WTC11 (cell line): Measurements from ENCODE around the gene UBE2D2. TPM values are rescaled to one million over a fixed set of nuclear protein-coding genes. Genes with fewer than 3 reads are reported as not detected.

Experiments
- ATAC-seq: fragments of 200-7000 bp; cut with Tn5 transposase; 2 replicates; pipeline ENCODE4 v1.10.0; 2021; ENCODE audit warnings: mild to moderate bottlenecking, moderate library complexity
- CTCF ChIA-PET: fragments of 300-600 bp; sonication (Branson Sonifier 250); formaldehyde crosslinking; loops from one replicate; lab custom pipeline; 2021; ENCODE audit warnings: antibody characterized with exemption; lab: Charles Lee
- POLR2A ChIA-PET: fragments of 350-600 bp; sonication (Branson Sonifier 250); formaldehyde crosslinking; loops from one replicate; lab custom pipeline; 2021; ENCODE audit warnings: antibody characterized with exemption; lab: Charles Lee
- DNase-seq: peaks from one replicate; pipeline ENCODE4 v3.0.0; 2021; ENCODE audit warnings: low spot score
- H3K27ac Mint-ChIP-seq: 2 replicates; pipeline ENCODE4 v1.8.0; 2021; ENCODE audit warnings: mixed read lengths
- H3K27me3 Mint-ChIP-seq: 2 replicates; pipeline ENCODE4 v1.8.0; 2021; ENCODE audit warnings: low read depth, mild to moderate bottlenecking, moderate library complexity, mixed read lengths
- H3K36me3 Mint-ChIP-seq: 2 replicates; pipeline ENCODE4 v1.8.0; 2021; ENCODE audit warnings: mixed read lengths
- H3K4me1 Mint-ChIP-seq: 2 replicates; pipeline ENCODE4 v1.8.0; 2022; ENCODE audit warnings: mixed read lengths
- H3K4me3 Mint-ChIP-seq: 2 replicates; pipeline ENCODE4 v1.8.0; 2021; ENCODE audit warnings: mild to moderate bottlenecking, moderate library complexity, mixed read lengths
- H3K9me3 Mint-ChIP-seq: 2 replicates; pipeline ENCODE4 v1.8.0; 2021; ENCODE audit warnings: mixed read lengths
- CREM ChIP-seq: sonication (generic); formaldehyde crosslinking; IDR thresholded peaks from 2 replicates; pipeline ENCODE4 v1.8.1; 2022; ENCODE audit warnings: mild to moderate bottlenecking, missing genetic modification reagents, moderate library complexity
- FOXP1 ChIP-seq: sonication (generic); formaldehyde crosslinking; IDR thresholded peaks from 2 replicates; pipeline ENCODE4 v1.8.0; 2022; ENCODE audit warnings: missing genetic modification reagents, mild to moderate bottlenecking, moderate library complexity, borderline replicate concordance
- NR2C2 ChIP-seq: sonication (generic); formaldehyde crosslinking; IDR thresholded peaks from 2 replicates; pipeline ENCODE4 v1.8.0; 2022; ENCODE audit warnings: mild to moderate bottlenecking, missing genetic modification reagents
- NR3C1 ChIP-seq: sonication (generic); formaldehyde crosslinking; conservative IDR thresholded peaks from 2 replicates; pipeline ENCODE4 v1.8.1; 2023; ENCODE audit warnings: low read depth, mild to moderate bottlenecking, missing genetic modification reagents
- RELA ChIP-seq: sonication (generic); formaldehyde crosslinking; IDR thresholded peaks from 2 replicates; pipeline ENCODE4 v1.8.1; 2022; ENCODE audit warnings: missing genetic modification reagents, mild to moderate bottlenecking, borderline replicate concordance
- SOX15 ChIP-seq: fragments of 250-450 bp; sonication (Bioruptor Pico); IDR thresholded peaks from 2 replicates; pipeline ENCODE4 v1.9.0; 2021; ENCODE audit warnings: mild to moderate bottlenecking
- ZNF121 ChIP-seq: sonication (generic); formaldehyde crosslinking; IDR thresholded peaks from 2 replicates; pipeline ENCODE4 v1.8.0; 2023; ENCODE audit warnings: missing genetic modification reagents
- total RNA-seq: library from RNA; stranded (reverse); gene quantifications from 3 replicates; pipeline ENCODE4 v1.2.3, GENCODE V29; 2021
- TF ChIP-seq, protein P1 (sequence below): sonication (generic); formaldehyde crosslinking; IDR thresholded peaks from 2 replicates; pipeline ENCODE4 v1.8.0; 2022; ENCODE audit warnings: missing genetic modification reagents
- TF ChIP-seq, protein P2 (sequence below): sonication (generic); formaldehyde crosslinking; conservative IDR thresholded peaks from 2 replicates; pipeline ENCODE4 v1.8.1; 2022; ENCODE audit warnings: mild to moderate bottlenecking, missing genetic modification reagents
- TF ChIP-seq, protein P3 (sequence below): fragments of 200-600 bp; IDR thresholded peaks from 2 replicates; pipeline ENCODE4 v1.8.0; 2022; ENCODE audit warnings: antibody characterized with exemption
- TF ChIP-seq, protein P4 (sequence below): fragments of 250-450 bp; sonication (Bioruptor Pico); IDR thresholded peaks from 2 replicates; pipeline ENCODE4 v1.9.0; 2021; ENCODE audit warnings: mild to moderate bottlenecking, borderline replicate concordance
- TF ChIP-seq, protein P5 (sequence below): sonication (generic); formaldehyde crosslinking; IDR thresholded peaks from 2 replicates; pipeline ENCODE4 v1.8.1; 2023; ENCODE audit warnings: mild to moderate bottlenecking, missing genetic modification reagents, moderate library complexity

UBE2D2 gene
- total RNA-seq, 1 experiment from 2014 or later = 183 TPM

- ChIA-PET CTCF (interaction anchor here (0.6 to 12.0 kb wide), 5 partner anchors 58 to 148 kb away, joined by 3 to 247 read pairs (median 5); no protein-coding TSS in a partner anchor), POLR2A (interaction anchor here (1.1 to 1.5 kb wide), 2 partner anchors 8 to 71 kb away, joined by 3 to 4 read pairs; partner anchors contain the start of gene CXXC5)
- no peak for DNase-seq
- H3K36me3 Mint-ChIP-seq = no peaks in the 10 kb centered on the region
- peaks cover 18% of the 10 kb centered on the region for H3K27me3 Mint-ChIP-seq
- peak overlapping the region; percentile 64; the same call in 1 of the 2 replicates for H3K27ac Mint-ChIP-seq
- no peak for ATAC-seq
- H3K9me3 Mint-ChIP-seq = no peaks in the 10 kb centered on the region
- H3K4me3 Mint-ChIP-seq = no peak overlapping the region
- TF ChIP-seq RELA (CRISPR knock-in tag) = no peak
- TF ChIP-seq, protein P1, sequence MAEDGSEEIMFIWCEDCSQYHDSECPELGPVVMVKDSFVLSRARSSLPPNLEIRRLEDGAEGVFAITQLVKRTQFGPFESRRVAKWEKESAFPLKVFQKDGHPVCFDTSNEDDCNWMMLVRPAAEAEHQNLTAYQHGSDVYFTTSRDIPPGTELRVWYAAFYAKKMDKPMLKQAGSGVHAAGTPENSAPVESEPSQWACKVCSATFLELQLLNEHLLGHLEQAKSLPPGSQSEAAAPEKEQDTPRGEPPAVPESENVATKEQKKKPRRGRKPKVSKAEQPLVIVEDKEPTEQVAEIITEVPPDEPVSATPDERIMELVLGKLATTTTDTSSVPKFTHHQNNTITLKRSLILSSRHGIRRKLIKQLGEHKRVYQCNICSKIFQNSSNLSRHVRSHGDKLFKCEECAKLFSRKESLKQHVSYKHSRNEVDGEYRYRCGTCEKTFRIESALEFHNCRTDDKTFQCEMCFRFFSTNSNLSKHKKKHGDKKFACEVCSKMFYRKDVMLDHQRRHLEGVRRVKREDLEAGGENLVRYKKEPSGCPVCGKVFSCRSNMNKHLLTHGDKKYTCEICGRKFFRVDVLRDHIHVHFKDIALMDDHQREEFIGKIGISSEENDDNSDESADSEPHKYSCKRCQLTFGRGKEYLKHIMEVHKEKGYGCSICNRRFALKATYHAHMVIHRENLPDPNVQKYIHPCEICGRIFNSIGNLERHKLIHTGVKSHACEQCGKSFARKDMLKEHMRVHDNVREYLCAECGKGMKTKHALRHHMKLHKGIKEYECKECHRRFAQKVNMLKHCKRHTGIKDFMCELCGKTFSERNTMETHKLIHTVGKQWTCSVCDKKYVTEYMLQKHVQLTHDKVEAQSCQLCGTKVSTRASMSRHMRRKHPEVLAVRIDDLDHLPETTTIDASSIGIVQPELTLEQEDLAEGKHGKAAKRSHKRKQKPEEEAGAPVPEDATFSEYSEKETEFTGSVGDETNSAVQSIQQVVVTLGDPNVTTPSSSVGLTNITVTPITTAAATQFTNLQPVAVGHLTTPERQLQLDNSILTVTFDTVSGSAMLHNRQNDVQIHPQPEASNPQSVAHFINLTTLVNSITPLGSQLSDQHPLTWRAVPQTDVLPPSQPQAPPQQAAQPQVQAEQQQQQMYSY = peak; percentile 74
- peaks cover 83% of the 10 kb centered on the region for H3K4me1 Mint-ChIP-seq
Observed at GRCh38 chr5:139640421-139641115, 79.4 kb downstream of the UBE2D2 start.

GRCh38 chr5:139641116-139642080 lies 80.3 kb downstream of the UBE2D2 start:
- ATAC-seq (no peak), DNase-seq (no peak)
- POLR2A ChIA-PET = interaction anchor here (1.1 to 1.5 kb wide), 2 partner anchors 7 to 70 kb away, joined by 3 to 4 read pairs; partner anchors contain the start of gene CXXC5
- Mint-ChIP-seq H3K4me1 (peaks cover 83% of the 10 kb centered on the region), H3K27ac (peak overlapping the region; percentile 14; the same call in 1 of the 2 replicates), H3K4me3 (no peak overlapping the region), H3K36me3 (no peaks in the 10 kb centered on the region), H3K9me3 (no peaks in the 10 kb centered on the region), H3K27me3 (peaks cover 26% of the 10 kb centered on the region)
- TF ChIP-seq FOXP1 (CRISPR knock-in tag) (no peak), SOX15 (CRISPR knock-in tag) (no peak), NR3C1 (CRISPR knock-in tag) (no peak), ZNF121 (CRISPR knock-in tag) (no peak), NR2C2 (CRISPR knock-in tag) (no peak), CREM (CRISPR knock-in tag) (no peak)
- TF ChIP-seq, protein P2, sequence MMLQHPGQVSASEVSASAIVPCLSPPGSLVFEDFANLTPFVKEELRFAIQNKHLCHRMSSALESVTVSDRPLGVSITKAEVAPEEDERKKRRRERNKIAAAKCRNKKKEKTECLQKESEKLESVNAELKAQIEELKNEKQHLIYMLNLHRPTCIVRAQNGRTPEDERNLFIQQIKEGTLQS = no peak
- TF ChIP-seq, protein P3, sequence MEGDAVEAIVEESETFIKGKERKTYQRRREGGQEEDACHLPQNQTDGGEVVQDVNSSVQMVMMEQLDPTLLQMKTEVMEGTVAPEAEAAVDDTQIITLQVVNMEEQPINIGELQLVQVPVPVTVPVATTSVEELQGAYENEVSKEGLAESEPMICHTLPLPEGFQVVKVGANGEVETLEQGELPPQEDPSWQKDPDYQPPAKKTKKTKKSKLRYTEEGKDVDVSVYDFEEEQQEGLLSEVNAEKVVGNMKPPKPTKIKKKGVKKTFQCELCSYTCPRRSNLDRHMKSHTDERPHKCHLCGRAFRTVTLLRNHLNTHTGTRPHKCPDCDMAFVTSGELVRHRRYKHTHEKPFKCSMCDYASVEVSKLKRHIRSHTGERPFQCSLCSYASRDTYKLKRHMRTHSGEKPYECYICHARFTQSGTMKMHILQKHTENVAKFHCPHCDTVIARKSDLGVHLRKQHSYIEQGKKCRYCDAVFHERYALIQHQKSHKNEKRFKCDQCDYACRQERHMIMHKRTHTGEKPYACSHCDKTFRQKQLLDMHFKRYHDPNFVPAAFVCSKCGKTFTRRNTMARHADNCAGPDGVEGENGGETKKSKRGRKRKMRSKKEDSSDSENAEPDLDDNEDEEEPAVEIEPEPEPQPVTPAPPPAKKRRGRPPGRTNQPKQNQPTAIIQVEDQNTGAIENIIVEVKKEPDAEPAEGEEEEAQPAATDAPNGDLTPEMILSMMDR = no peak
- TF ChIP-seq, protein P4, sequence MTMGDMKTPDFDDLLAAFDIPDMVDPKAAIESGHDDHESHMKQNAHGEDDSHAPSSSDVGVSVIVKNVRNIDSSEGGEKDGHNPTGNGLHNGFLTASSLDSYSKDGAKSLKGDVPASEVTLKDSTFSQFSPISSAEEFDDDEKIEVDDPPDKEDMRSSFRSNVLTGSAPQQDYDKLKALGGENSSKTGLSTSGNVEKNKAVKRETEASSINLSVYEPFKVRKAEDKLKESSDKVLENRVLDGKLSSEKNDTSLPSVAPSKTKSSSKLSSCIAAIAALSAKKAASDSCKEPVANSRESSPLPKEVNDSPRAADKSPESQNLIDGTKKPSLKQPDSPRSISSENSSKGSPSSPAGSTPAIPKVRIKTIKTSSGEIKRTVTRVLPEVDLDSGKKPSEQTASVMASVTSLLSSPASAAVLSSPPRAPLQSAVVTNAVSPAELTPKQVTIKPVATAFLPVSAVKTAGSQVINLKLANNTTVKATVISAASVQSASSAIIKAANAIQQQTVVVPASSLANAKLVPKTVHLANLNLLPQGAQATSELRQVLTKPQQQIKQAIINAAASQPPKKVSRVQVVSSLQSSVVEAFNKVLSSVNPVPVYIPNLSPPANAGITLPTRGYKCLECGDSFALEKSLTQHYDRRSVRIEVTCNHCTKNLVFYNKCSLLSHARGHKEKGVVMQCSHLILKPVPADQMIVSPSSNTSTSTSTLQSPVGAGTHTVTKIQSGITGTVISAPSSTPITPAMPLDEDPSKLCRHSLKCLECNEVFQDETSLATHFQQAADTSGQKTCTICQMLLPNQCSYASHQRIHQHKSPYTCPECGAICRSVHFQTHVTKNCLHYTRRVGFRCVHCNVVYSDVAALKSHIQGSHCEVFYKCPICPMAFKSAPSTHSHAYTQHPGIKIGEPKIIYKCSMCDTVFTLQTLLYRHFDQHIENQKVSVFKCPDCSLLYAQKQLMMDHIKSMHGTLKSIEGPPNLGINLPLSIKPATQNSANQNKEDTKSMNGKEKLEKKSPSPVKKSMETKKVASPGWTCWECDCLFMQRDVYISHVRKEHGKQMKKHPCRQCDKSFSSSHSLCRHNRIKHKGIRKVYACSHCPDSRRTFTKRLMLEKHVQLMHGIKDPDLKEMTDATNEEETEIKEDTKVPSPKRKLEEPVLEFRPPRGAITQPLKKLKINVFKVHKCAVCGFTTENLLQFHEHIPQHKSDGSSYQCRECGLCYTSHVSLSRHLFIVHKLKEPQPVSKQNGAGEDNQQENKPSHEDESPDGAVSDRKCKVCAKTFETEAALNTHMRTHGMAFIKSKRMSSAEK (CRISPR knock-in tag) = no peak
- TF ChIP-seq, protein P5, sequence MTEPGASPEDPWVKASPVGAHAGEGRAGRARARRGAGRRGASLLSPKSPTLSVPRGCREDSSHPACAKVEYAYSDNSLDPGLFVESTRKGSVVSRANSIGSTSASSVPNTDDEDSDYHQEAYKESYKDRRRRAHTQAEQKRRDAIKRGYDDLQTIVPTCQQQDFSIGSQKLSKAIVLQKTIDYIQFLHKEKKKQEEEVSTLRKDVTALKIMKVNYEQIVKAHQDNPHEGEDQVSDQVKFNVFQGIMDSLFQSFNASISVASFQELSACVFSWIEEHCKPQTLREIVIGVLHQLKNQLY = no peak
- CTCF ChIA-PET = interaction anchor here (1.1 to 12.0 kb wide), 4 partner anchors 60 to 134 kb away, joined by 4 to 247 read pairs (median 6); no protein-coding TSS in a partner anchor
